ENCODE measurements around the gene FAM83C. TPM values are rescaled to one million over a fixed set of nuclear protein-coding genes. Genes with fewer than 3 reads are reported as not detected.

Gene FAM83C
- total and polyA plus RNA-seq, 8 donors = 6.5 TPM; not detected in 7

GRCh38 chr20:35248641-35249475 is 43.4 kb downstream of the FAM83C start:
- TF ChIP-seq POLR2AphosphoS5 (IDR thresholded peaks at IDR 0.05) (no peak), EP300 (IDR thresholded peaks at IDR 0.05) (no peak), CTCF (IDR thresholded peaks at IDR 0.05) (no peak)
- 84 to 94% (median 90%) methylated on average over 9 of the region's 9 CpGs for WGBS, 5 donors
- Histone ChIP-seq H3K4me3 (no peak overlapping the region), H3K9me3 (no peaks in the 10 kb centered on the region), H3K27me3 (no peaks in the 10 kb centered on the region), H3K36me3 (peaks cover 0 to 9% (median 0%) of the 10 kb centered on the region in 4 donors), H3K27ac (no peak overlapping the region), H3K4me1 (peaks cover 0 to 10% (median 3%) of the 10 kb centered on the region in 4 donors)
- no peak for DNase-seq
- intact Hi-C loops (cut with DNase I; ENCODE audit: low total_unique reads) = no loop called here

GRCh38 chr20:35246723-35247122 is 45.5 kb downstream of the FAM83C start:
- peaks cover 0 to 6% (median 0%) of the 10 kb centered on the region in 4 donors for H3K36me3 ChIP-seq
- H3K4me1 ChIP-seq = peaks cover 0 to 1% (median under 1%) of the 10 kb centered on the region in 4 donors
- H3K27me3 ChIP-seq = no peaks in the 10 kb centered on the region
- no peak for DNase-seq
- WGBS, 5 donors = 91 to 95% (median 94%) methylated on average over 12 of the region's 12 CpGs
- H3K27ac ChIP-seq = no peak overlapping the region
- no peak overlapping the region for H3K4me3 ChIP-seq
- no peaks in the 10 kb centered on the region for H3K9me3 ChIP-seq
- TF ChIP-seq CTCF (IDR thresholded peaks at IDR 0.05) = no peak
- no peak for TF ChIP-seq EP300 (IDR thresholded peaks at IDR 0.05)
- no peak for TF ChIP-seq POLR2A (IDR thresholded peaks at IDR 0.05)
- TF ChIP-seq POLR2AphosphoS5 (IDR thresholded peaks at IDR 0.05) = no peak
- intact Hi-C loops (cut with DNase I; ENCODE audit: low total_unique reads) = no loop called here

GRCh38 chr20:35243986-35244385 is 48.2 kb downstream of the FAM83C start:
- no peaks in the 10 kb centered on the region for H3K4me1 ChIP-seq
- no peaks in the 10 kb centered on the region for H3K9me3 ChIP-seq
- no peak overlapping the region for H3K27ac ChIP-seq
- no peak for DNase-seq
- H3K27me3 ChIP-seq = no peaks in the 10 kb centered on the region
- no peak overlapping the region for H3K4me3 ChIP-seq
- TF ChIP-seq CTCF (IDR thresholded peaks at IDR 0.05) (no peak), EP300 (IDR thresholded peaks at IDR 0.05) (no peak), POLR2AphosphoS5 (IDR thresholded peaks at IDR 0.05) (no peak), POLR2A (IDR thresholded peaks at IDR 0.05) (no peak)
- peaks cover 0 to 6% (median 0%) of the 10 kb centered on the region in 4 donors for H3K36me3 ChIP-seq
- intact Hi-C loops (cut with DNase I; ENCODE audit: low total_unique reads) = no loop called here
- WGBS, 5 donors = 50 to 64% (median 55%) methylated on average over 2 of the region's 2 CpGs

- H3K4me1 ChIP-seq = no peaks in the 10 kb centered on the region
- no peak overlapping the region for H3K4me3 ChIP-seq
- TF ChIP-seq EP300 (IDR thresholded peaks at IDR 0.05) = no peak
- no peak for TF ChIP-seq POLR2AphosphoS5 (IDR thresholded peaks at IDR 0.05)
- TF ChIP-seq POLR2A (IDR thresholded peaks at IDR 0.05) = no peak
- TF ChIP-seq CTCF (IDR thresholded peaks at IDR 0.05) = no peak
- DNase-seq = no peak
- intact Hi-C loops (cut with DNase I; ENCODE audit: low total_unique reads) = no loop called here
- no peaks in the 10 kb centered on the region for H3K9me3 ChIP-seq
- WGBS, 5 donors = 56 to 71% (median 63%) methylated on average over 2 of the region's 2 CpGs
- H3K36me3 ChIP-seq = peaks cover 0 to 6% (median 0%) of the 10 kb centered on the region in 4 donors
- no peaks in the 10 kb centered on the region for H3K27me3 ChIP-seq
- no peak overlapping the region for H3K27ac ChIP-seq
These were observed 48.9 kb downstream of the FAM83C start for GRCh38 chr20:35243317-35243716.
